HG03095 (cell line): ENCODE measurements around the gene CRABP2.

Experiments used
- ATAC-seq: cut with Tn5 transposase; IDR thresholded peaks from one replicate; pipeline ENCODE4 v1.9.1; 2021; ENCODE audit warnings: moderate library complexity; ENCODE audit not compliant: unreplicated experiment

The CRABP2 gene

GRCh38 chr1:156656806-156657740, 48.3 kb downstream of the CRABP2 start:
- no peak for ATAC-seq

DNA sequence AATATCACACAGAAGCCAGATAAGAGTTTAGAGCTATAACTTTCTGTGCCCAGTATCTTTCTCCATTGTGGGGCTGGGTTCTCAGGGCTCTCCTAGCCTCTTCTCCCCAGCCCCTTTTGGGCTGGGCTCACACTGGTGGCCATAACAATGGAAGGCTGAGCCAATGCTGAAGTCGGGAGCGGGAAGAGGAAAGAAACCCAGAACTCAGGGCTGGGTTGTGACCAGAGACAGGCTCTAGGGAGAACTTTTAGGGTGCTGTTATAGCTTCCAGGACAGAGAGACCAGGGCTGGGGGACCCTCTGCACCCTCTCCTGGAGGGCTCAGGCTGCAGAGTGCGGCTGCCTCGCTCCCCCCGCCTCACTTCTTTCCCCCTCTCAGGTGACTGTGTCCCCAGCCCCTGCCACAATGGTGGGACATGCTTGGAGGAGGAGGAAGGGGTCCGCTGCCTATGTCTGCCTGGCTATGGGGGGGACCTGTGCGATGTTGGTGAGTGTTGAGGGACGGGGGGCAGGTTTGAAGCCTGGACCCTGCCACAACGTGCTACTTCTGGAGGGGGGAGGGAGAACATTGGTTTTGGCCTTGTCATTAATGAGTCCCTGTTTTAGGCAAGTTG, 49.4 kb downstream of the CRABP2 start:
- ATAC-seq, result no peak

DNA sequence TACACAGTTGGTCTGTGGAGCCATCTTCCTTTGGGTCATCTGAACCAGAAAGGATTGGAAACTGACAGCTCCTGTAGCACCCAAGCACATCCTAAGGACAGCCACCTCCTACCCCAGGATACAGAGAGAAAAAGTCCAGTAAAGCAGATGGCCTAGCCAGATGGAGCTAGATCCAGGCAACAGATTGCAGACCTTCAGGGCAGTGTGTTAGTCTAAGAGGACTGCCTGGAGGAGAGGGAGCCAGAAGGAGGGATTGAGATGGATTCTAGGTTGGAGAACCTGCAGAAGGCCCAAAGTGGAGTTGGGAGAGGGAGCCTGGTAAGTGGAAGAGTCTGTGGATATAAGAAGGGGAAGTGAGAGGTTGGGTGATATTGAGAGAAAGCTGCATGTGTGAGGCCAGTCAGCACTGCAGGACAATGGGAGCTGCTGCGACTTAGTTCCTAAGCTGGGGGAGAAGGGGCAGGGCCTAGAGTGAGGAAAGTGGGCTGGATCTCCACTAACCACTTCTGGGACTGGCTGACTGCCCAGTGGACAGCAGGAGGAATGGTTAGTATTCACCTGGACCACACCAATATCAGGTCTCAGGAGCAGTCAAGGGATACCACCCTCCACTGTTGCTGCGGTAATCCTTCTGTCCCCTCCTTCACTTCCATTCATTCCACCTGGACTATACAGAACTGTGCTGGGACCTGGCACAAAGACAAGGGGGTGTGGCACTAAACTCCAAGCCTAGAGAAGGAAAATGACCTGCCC, 50.1 kb downstream of the CRABP2 start:
- ATAC-seq, result no peak

- ATAC-seq, result no peak
These were observed 50.7 kb downstream of the CRABP2 start for GRCh38 chr1:156654700-156655099.

DNA sequence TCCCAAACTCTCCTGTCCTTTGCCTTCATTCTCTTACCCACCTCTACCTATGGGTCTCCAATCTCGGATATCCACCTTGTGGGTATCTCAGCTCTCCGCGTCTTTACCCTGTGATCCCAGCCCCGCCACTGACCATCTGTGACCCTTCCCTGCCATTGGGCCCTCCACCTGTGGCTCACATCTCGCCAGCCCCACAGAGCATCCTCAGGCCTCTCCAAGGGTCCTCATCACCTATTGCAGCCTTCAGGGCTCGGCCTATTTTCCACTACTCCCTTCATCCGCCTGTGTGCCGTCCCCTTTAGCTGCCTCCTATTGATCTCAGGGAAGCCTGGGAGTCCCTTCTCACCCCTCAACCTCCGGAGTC, 52.4 kb downstream of the CRABP2 start:
- ATAC-seq, result no peak

DNA sequence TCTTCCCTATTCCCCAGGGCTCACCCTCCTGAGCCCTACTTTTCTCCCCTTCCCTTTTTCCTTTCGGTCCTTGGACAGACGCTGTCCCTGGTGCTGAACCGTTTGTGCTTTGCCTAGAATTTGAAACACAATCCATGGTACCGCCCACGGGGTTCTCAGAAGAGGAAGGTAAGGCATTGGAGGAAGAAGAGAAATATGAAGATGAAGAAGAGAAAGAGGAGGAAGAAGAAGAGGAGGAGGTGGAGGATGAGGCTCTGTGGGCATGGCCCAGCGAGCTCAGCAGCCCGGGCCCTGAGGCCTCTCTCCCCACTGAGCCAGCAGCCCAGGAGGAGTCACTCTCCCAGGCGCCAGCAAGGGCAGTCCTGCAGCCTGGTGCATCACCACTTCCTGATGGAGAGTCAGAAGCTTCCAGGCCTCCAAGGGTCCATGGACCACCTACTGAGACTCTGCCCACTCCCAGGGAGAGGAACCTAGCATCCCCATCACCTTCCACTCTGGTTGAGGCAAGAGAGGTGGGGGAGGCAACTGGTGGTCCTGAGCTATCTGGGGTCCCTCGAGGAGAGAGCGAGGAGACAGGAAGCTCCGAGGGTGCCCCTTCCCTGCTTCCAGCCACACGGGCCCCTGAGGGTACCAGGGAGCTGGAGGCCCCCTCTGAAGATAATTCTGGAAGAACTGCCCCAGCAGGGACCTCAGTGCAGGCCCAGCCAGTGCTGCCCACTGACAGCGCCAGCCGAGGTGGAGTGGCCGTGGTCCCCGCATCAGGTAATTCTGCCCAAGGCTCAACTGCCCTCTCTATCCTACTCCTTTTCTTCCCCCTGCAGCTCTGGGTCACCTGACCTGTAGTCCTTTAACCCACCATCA, 53.0 kb downstream of the CRABP2 start:
- ATAC-seq, result no peak
